ENCODE data around the gene LCE2A.

The LCE2A gene

GRCh38 chr1:152743371-152744145, 45.4 kb downstream of the LCE2A start:
- DNase-seq = no peak

DNA sequence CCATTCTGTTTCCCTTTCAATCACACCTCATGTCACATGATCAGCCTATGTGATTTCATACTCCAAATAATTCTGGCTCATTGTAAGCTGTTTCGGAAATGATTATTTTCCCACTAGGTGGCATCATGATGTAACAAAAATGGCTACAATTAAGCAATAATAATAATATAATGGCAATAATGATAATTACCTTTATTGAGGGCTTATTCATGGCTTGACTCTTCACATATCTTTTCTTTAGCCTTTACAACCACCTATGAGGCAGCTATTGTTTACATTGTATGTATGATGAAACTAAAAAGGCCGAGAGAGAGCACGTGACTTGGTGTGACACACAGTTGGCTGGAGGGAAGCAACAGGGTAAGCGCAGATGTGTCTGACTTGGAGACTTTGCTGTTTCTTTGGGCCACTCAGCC, 47.2 kb downstream of the LCE2A start:
- no peak for DNase-seq

GRCh38 chr1:152745765-152746444, 47.8 kb downstream of the LCE2A start:
- DNase-seq = no peak

DNA sequence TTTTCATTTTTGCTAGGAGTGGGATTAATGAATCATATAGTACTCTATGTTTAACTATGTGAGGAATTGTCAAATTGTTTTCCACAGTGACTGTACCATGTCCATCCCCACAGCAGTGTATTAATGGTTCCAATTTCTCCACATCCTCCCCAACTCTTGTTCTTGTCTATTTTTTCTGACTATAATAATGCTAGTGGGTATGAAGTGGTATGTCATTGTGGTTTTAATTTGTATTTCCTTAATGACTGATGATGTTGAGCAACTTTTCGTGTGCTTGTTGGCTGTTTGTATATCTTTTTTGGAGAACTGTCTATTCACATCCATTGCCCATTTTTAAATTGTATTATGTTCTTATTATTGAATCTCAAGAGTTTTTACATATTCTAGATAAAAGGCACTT, 49.7 kb downstream of the LCE2A start:
- no peak for DNase-seq

Data from activated naive CD4-positive, alpha-beta T cell treated with Interleukin-2 at 50 U/mL for 16 hours (primary cell).